Urothelium cell line (cell line): ENCODE measurements around the gene FRMD4A.

Experiments
- DNase-seq: peaks from one replicate; pipeline ENCODE4 v3.0.0; 2011; ENCODE audit warnings: low spot score, mixed read lengths
- FAIRE-seq: peaks from 2 replicates; lab custom pipeline; 2011; peaks lifted over from hg19 to GRCh38; lab: Jason Lieb, UNC

The FRMD4A gene

DNA sequence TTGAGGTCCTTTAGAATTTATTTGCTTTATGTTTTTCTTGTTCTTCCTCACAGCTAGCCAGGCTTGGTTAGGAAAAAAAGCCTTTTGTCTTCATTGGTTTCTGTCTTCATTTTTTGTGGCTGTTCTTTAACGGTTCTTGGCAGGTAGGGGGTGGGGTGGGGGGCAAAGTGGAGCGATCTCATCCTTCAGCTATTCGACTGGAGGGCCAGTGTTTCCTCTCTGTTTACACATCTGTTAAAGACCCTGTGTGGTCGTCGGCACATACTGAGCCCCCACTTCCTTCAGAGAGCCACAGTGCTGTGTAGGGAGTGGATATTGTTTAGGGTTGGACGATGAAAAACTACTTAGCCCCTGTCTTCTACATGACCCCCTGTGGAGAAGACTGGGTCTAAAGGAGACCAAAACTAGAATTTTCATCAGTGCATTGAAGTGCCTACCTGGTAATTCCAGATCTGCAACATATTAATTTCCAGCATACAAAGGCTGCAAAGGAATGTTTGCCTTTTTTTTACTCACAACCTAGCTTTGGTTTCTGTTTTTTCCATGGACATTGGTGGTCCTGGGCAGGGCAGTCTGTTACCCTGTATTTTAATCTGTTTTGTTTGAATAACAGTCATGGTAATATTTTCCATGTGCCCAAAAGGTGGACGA lies 714.9 kb downstream of the FRMD4A start:
- no peak for DNase-seq
- FAIRE-seq = no peak

DNA sequence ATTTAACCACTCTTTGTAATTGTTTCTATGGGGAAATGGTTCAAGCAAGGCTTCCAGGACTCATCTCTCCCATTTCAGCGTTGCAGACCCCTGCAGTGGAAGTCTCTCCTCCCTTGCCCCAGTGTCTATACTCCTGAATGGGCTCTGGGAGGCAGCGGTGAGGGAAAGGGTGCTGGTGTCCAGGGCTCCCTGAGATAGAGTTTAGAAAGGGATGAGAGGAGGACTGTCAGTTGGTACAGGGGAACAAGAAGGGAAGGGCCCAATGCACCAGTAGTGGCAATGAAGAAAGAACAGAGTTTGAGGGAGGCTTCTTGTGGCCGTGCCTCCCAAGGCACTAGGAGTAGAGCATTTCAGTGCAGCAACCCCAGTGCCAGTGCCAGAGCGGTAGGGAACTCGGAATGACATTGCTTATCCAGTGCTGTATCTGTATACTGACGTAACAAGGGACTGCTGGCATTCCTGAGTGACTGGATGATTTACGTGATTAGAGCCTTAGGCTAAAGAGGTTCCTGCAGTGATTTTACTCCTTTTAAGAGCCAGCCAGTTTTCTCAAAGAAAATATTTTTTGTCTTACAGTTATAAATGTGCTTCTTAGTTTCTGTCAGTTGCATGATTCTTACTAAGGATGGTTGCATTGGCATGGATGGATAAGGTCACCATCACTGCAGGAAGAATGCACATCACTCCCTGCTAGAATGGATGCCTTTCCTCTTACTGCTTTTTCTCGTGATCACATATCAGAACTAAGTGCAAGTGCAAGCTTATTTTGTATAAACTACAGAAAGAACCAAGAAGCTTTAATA lies 716.0 kb downstream of the FRMD4A start:
- DNase-seq = no peak
- FAIRE-seq = no peak

GRCh38 chr10:13613519-13613918 lies 717.2 kb downstream of the FRMD4A start:
- DNase-seq (no peak), FAIRE-seq (no peak)

- FAIRE-seq = no peak
- DNase-seq = no peak
Measured at GRCh38 chr10:13612654-13613373, 717.9 kb downstream of the FRMD4A start.

DNA sequence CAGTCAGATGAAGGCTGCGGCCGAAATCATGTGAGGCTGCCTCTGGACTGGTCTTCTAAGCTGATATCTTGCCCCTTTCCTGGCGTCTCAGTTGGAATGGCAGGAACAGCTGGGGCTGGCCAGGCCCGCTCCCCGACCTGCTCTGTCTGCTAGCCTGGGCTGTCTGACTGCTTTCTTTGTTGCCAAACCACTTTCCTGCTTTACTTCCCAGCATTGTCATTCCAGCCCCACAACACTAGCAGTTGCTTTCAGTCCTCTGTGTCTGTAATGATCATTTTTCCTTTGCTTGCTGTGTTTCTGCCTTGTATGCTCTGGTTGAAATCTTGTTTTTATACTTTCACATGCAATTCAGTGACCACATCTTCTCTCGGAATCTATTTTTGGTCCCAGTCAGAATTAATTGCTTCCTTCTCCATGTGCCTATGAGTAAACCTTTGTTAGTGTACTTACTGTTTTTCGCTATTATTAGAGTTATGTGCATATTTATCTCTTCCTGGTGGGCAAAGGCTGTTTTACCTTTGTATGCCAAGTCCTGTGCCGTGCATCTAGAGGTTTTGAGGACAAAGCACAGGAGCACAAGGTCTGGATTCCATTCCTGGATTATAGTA lies 722.4 kb downstream of the FRMD4A start:
- FAIRE-seq (no peak), DNase-seq (no peak)

DNA sequence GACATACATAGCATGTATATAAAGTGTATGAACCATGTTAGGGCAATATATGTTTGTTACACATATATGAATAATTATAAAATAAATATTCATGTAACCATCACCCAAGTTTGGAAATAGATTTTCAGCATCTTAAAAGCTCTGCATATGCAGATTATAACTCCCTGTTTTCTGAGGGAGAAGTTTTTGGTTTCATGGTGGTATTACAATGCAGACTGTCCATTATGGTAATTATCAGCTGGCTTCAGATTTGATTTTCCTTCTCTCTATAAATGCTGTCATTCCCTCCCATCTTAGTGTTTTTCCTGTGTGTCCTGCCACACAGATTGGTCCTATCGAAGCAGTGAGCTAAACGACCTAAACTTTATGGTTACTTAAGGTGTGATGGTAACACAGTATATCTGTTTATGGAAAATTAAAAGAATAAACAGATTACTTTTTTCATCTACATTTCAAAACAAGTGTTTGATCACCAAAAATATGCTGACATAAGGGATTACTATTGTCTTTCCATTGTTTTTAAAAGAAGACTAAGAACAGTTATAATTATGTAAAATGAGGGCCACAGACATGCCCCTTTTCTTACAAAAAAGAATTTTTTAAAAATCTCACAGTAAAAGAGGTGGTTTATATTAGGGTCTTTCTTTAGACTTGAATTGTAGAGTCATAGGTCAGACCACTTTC lies 726.2 kb downstream of the FRMD4A start:
- no peak for DNase-seq
- FAIRE-seq = no peak

DNA sequence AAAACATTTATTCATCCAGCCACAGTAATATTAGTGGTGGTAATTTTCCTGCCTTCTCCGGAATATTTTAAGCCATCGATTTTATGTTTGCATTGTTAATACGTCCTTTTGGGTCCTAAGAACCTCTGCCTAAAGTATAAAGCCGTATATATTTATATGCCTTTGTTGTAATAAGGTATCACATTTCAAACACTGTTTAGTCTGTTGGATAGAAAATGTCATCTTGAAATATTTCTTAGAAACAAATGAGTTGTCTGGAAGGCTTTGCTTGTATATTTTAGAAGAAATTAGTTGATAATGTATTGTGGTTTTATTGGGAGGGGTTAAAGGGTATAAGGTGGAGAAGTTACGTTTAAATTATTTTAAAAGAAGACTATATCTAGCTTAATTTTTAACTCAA lies 732.8 kb downstream of the FRMD4A start:
- no peak for DNase-seq
- no peak for FAIRE-seq

DNA sequence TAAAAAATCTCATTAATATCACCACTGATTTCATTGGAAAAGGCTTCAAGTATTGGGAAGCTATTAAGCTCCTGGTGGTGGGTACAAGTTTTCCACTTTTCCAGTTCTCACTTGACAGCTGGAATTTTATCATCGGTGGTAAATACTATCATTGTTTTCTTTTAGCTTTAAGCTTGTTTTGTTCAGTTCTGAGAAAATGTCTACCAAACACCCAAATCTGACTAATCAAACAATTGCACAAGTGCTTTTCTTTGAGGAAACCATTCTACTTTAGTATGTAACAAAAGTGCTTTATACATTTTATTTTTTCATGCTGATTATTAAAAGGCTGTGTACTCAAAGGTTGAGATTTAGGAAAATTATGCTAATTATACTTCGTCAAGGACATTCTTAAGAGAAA lies 736.1 kb downstream of the FRMD4A start:
- DNase-seq (no peak), FAIRE-seq (no peak)
